ENCODE results near the gene TUBGCP6. TPM values are rescaled to one million over a fixed set of nuclear protein-coding genes. Genes with fewer than 3 reads are reported as not detected.
"Not testable (repeated sequence)": the region's sequence is repeated elsewhere in the genome, so short reads cannot be mapped to it uniquely, and the experiment has no call there.

Gene TUBGCP6
- total RNA-seq, 2 donors from 2014 or later, result 52.3 to 80.1 TPM

- DNase-seq (ENCODE audit: low spot score) (no peak), ATAC-seq (ENCODE audit: insufficient number of reproducible peaks, low FRiP score, low read depth) (no peak)
- peaks cover 23% of the 10 kb centered on the region for H3K36me3 ChIP-seq
Observed at GRCh38 chr22:50207383-50208140, 37.3 kb downstream of the TUBGCP6 start.

GRCh38 chr22:50206599-50206998, 38.2 kb downstream of the TUBGCP6 start:
- H3K9me3 ChIP-seq, result no peaks in the 10 kb centered on the region
- H3K27me3 ChIP-seq (replicated peaks; ENCODE audit: insufficient read depth), result no peaks in the 10 kb centered on the region
- no peak overlapping the region for H3K4me3 ChIP-seq
- no peak overlapping the region for H3K27ac ChIP-seq
- H3K36me3 ChIP-seq, result peaks cover 23% of the 10 kb centered on the region
- ATAC-seq (ENCODE audit: insufficient number of reproducible peaks, low FRiP score, low read depth) (no peak), DNase-seq (ENCODE audit: low spot score) (no peak)
- peaks cover 12 to 21% of the 10 kb centered on the region in 2 donors for H3K4me1 ChIP-seq (ENCODE audit: control insufficient read depth in 1 of 2, low read depth in 2 of 2)
- no peak for TF ChIP-seq CTCF (IDR thresholded peaks at IDR 0.05)

More at GRCh38 chr22:50207383-50208140, 37.3 kb downstream of the TUBGCP6 start:
- H3K27ac ChIP-seq, result no peak overlapping the region
- no peaks in the 10 kb centered on the region for H3K9me3 ChIP-seq
- peaks cover 2 to 11% of the 10 kb centered on the region in 2 donors for H3K4me1 ChIP-seq (ENCODE audit: control insufficient read depth in 1 of 2, low read depth in 2 of 2)
- no peaks in the 10 kb centered on the region for H3K27me3 ChIP-seq (replicated peaks; ENCODE audit: insufficient read depth)
- TF ChIP-seq CTCF (IDR thresholded peaks at IDR 0.05), result no peak
- no peak overlapping the region for H3K4me3 ChIP-seq

GRCh38 chr22:50205781-50206569, 38.8 kb downstream of the TUBGCP6 start:
- no peak overlapping the region for H3K4me3 ChIP-seq
- H3K27me3 ChIP-seq (replicated peaks; ENCODE audit: insufficient read depth), result no peaks in the 10 kb centered on the region
- peaks cover 12 to 22% of the 10 kb centered on the region in 2 donors for H3K4me1 ChIP-seq (ENCODE audit: control insufficient read depth in 1 of 2, low read depth in 2 of 2)
- H3K9me3 ChIP-seq, result no peaks in the 10 kb centered on the region
- H3K27ac ChIP-seq, result no peak overlapping the region
- ATAC-seq (ENCODE audit: insufficient number of reproducible peaks, low FRiP score, low read depth) (no peak), DNase-seq (ENCODE audit: low spot score) (no peak)
- no peak for TF ChIP-seq CTCF (IDR thresholded peaks at IDR 0.05)
- H3K36me3 ChIP-seq, result peaks cover 23% of the 10 kb centered on the region

GRCh38 chr22:50204998-50205397, 39.8 kb downstream of the TUBGCP6 start:
- Histone ChIP-seq H3K36me3 (peaks cover 15% of the 10 kb centered on the region), H3K4me1 (ENCODE audit: control insufficient read depth in 1 of 2, low read depth in 2 of 2) (peaks cover 12 to 22% of the 10 kb centered on the region in 2 donors)
- not testable (repeated sequence) for H3K4me3 ChIP-seq; DNase-seq (ENCODE audit: low spot score); ATAC-seq (ENCODE audit: insufficient number of reproducible peaks, low FRiP score, low read depth); H3K9me3 ChIP-seq; H3K27ac ChIP-seq; H3K27me3 ChIP-seq (replicated peaks; ENCODE audit: insufficient read depth)

- Histone ChIP-seq H3K27me3 (replicated peaks; ENCODE audit: insufficient read depth) (no peaks in the 10 kb centered on the region), H3K9me3 (no peaks in the 10 kb centered on the region), H3K36me3 (peaks cover 15% of the 10 kb centered on the region), H3K27ac (no peak overlapping the region), H3K4me1 (ENCODE audit: control insufficient read depth in 1 of 2, low read depth in 2 of 2) (peaks cover 16 to 22% of the 10 kb centered on the region in 2 donors), H3K4me3 (no peak overlapping the region)
- DNase-seq (ENCODE audit: low spot score), result no peak
- no peak for TF ChIP-seq CTCF (IDR thresholded peaks at IDR 0.05)
- no peak for ATAC-seq (ENCODE audit: insufficient number of reproducible peaks, low FRiP score, low read depth)
Observed at GRCh38 chr22:50204571-50204970, 40.3 kb downstream of the TUBGCP6 start.

All from thoracic aorta (tissue), 2 donors.